Hepatocyte (in vitro differentiated cells): ENCODE measurements around the gene NPEPL1. TPM values are rescaled to one million over a fixed set of nuclear protein-coding genes. Genes with fewer than 3 reads are reported as not detected.

ENCODE experiments used
- DNase-seq: peaks from one replicate; pipeline ENCODE4 v3.0.0-alpha.2; 2016; ENCODE audit warnings: low spot score
- H2AFZ ChIP-seq: fragments of 200-600 bp; sonication (generic); 2 replicates; pipeline ENCODE4 v1.6.0; 2016; ENCODE audit warnings: antibody characterized with exemption, mild to moderate bottlenecking
- H3K27ac ChIP-seq: fragments of 200-600 bp; sonication (generic); 2 replicates; pipeline ENCODE4 v1.5.1; 2016; ENCODE audit warnings: mild to moderate bottlenecking
- H3K27me3 ChIP-seq: fragments of 200-600 bp; sonication (generic); 2 replicates; pipeline ENCODE4 v1.6.1; 2016
- H3K36me3 ChIP-seq: fragments of 200-600 bp; sonication (generic); replicated peaks from 2 replicates; pipeline ENCODE4 v1.5.1; 2016; ENCODE audit warnings: low read depth; ENCODE audit not compliant: insufficient read depth
- H3K4me1 ChIP-seq: fragments of 200-600 bp; sonication (generic); 2 replicates; pipeline ENCODE4 v1.5.1; 2016; ENCODE audit warnings: mild to moderate bottlenecking, moderate library complexity; ENCODE audit not compliant: insufficient read depth
- H3K4me2 ChIP-seq: fragments of 200-600 bp; sonication (generic); 2 replicates; pipeline ENCODE4 v1.6.0; 2016
- H3K4me3 ChIP-seq: fragments of 200-600 bp; sonication (generic); 2 replicates; pipeline ENCODE4 v1.5.1; 2016; ENCODE audit warnings: mild to moderate bottlenecking
- H3K79me2 ChIP-seq: fragments of 200-600 bp; sonication (generic); 2 replicates; pipeline ENCODE4 v1.6.0; 2017; ENCODE audit warnings: mild to moderate bottlenecking
- H3K9me2 ChIP-seq: fragments of 200-600 bp; sonication (generic); replicated peaks from 2 replicates; pipeline ENCODE4 v1.6.0; 2017; ENCODE audit warnings: mild to moderate bottlenecking; ENCODE audit not compliant: insufficient read depth
- H3K9me3 ChIP-seq: fragments of 200-600 bp; sonication (generic); 2 replicates; pipeline ENCODE4 v1.5.1; 2016; ENCODE audit warnings: low read depth, mild to moderate bottlenecking
- H4K20me1 ChIP-seq: fragments of 200-600 bp; sonication (generic); 2 replicates; pipeline ENCODE4 v1.6.0; 2016; ENCODE audit warnings: mild to moderate bottlenecking; ENCODE audit not compliant: insufficient read depth, poor library complexity, severe bottlenecking
- CTCF ChIP-seq: fragments of 200-600 bp; sonication (generic); IDR thresholded peaks from 2 replicates; pipeline ENCODE4 v1.5.1; 2016; ENCODE audit warnings: antibody characterized with exemption, mild to moderate bottlenecking; ENCODE audit not compliant: poor library complexity
- EZH2 ChIP-seq: fragments of 200-600 bp; sonication (generic); IDR thresholded peaks from 2 replicates; pipeline ENCODE4 v1.6.1; 2016; ENCODE audit warnings: antibody characterized with exemption, mild to moderate bottlenecking, borderline replicate concordance
- EZH2phosphoT487 ChIP-seq: fragments of 200-600 bp; sonication (generic); IDR thresholded peaks from one replicate; pipeline ENCODE4 v1.6.1; 2018; ENCODE audit warnings: antibody characterized with exemption, mild to moderate bottlenecking, low read depth, moderate library complexity; ENCODE audit not compliant: unreplicated experiment, severe bottlenecking
- WGBS: methylation state at CpG from one replicate; pipeline ENCODE4 v1.1.6; 2016; ENCODE audit warnings: low lambda C conversion rate; ENCODE audit errors: missing lambda C conversion rate; 5-methylcytosine and 5-hydroxymethylcytosine counted together
- polyA plus RNA-seq: library from polyadenylated mRNA; unstranded; fragments of >200 nt; fragmentation: Nextera tagmentation; extraction: Ambion mirVana; gene quantifications from 2 replicates; pipeline ENCODE4 v1.2.1, GENCODE V29; 2016
- total RNA-seq: library from RNA; depleted of rRNA; stranded (reverse); fragments of >200 nt; gene quantifications from 2 replicates; pipeline ENCODE4 v1.2.3, GENCODE V29; 2014

NPEPL1 gene
- total and polyA plus RNA-seq, 2 experiments from 2014 or later: 15.2 to 42.3 TPM

GRCh38 chr20:58744836-58745235, 52.2 kb downstream of the NPEPL1 start:
- 94% methylated on average over 1 of the region's 1 CpG for WGBS
- H3K79me2 ChIP-seq: no peaks in the 10 kb centered on the region
- no peaks in the 10 kb centered on the region for H4K20me1 ChIP-seq
- H3K36me3 ChIP-seq: no peaks in the 10 kb centered on the region
- no peak overlapping the region for H3K4me3 ChIP-seq
- H3K27ac ChIP-seq: no peak overlapping the region
- H3K27me3 ChIP-seq: peaks cover 4% of the 10 kb centered on the region
- no peak overlapping the region for H2AFZ ChIP-seq
- H3K9me2 ChIP-seq: no peaks in the 10 kb centered on the region
- no peak for TF ChIP-seq CTCF
- TF ChIP-seq EZH2phosphoT487: no peak
- no peak for TF ChIP-seq EZH2
- H3K9me3 ChIP-seq: no peaks in the 10 kb centered on the region
- no peak overlapping the region for H3K4me2 ChIP-seq
- no peaks in the 10 kb centered on the region for H3K4me1 ChIP-seq
- DNase-seq: no peak

- Histone ChIP-seq H3K9me3 (no peaks in the 10 kb centered on the region), H3K4me3 (no peak overlapping the region), H3K4me2 (no peak overlapping the region), H4K20me1 (no peaks in the 10 kb centered on the region), H3K27me3 (peaks cover 4% of the 10 kb centered on the region), H3K4me1 (no peaks in the 10 kb centered on the region), H3K79me2 (no peaks in the 10 kb centered on the region), H3K27ac (no peak overlapping the region), H3K9me2 (no peaks in the 10 kb centered on the region), H2AFZ (no peak overlapping the region), H3K36me3 (no peaks in the 10 kb centered on the region)
- no peak for DNase-seq
- TF ChIP-seq EZH2 (no peak), CTCF (no peak)
- 86% methylated on average over 1 of the region's 1 CpG for WGBS
Observed at GRCh38 chr20:58745391-58745790, 52.8 kb downstream of the NPEPL1 start.

- H4K20me1 ChIP-seq: no peaks in the 10 kb centered on the region
- no peak overlapping the region for H3K4me3 ChIP-seq
- H3K4me1 ChIP-seq: no peaks in the 10 kb centered on the region
- H3K36me3 ChIP-seq: no peaks in the 10 kb centered on the region
- H3K27me3 ChIP-seq: peaks cover 4% of the 10 kb centered on the region
- H2AFZ ChIP-seq: no peak overlapping the region
- WGBS: 76% methylated on average over 11 of the region's 11 CpGs
- H3K9me2 ChIP-seq: no peaks in the 10 kb centered on the region
- no peak overlapping the region for H3K27ac ChIP-seq
- H3K9me3 ChIP-seq: no peaks in the 10 kb centered on the region
- TF ChIP-seq EZH2 (no peak), CTCF (no peak), EZH2phosphoT487 (no peak)
- DNase-seq: no peak
- no peak overlapping the region for H3K4me2 ChIP-seq
- no peaks in the 10 kb centered on the region for H3K79me2 ChIP-seq
Observed at GRCh38 chr20:58746620-58747019, 54.0 kb downstream of the NPEPL1 start.

GRCh38 chr20:58747211-58747610, 54.6 kb downstream of the NPEPL1 start:
- Histone ChIP-seq H2AFZ (no peak overlapping the region), H3K27ac (no peak overlapping the region), H4K20me1 (no peaks in the 10 kb centered on the region), H3K27me3 (peaks cover 4% of the 10 kb centered on the region), H3K9me2 (no peaks in the 10 kb centered on the region), H3K9me3 (no peaks in the 10 kb centered on the region), H3K4me1 (no peaks in the 10 kb centered on the region), H3K79me2 (no peaks in the 10 kb centered on the region), H3K4me2 (no peak overlapping the region), H3K4me3 (no peak overlapping the region), H3K36me3 (no peaks in the 10 kb centered on the region)
- 92% methylated on average over 8 of the region's 8 CpGs for WGBS
- DNase-seq: no peak
- TF ChIP-seq EZH2phosphoT487 (no peak), EZH2 (no peak), CTCF (no peak)
